ENCODE measurements around the gene ARNT2. TPM values are rescaled to one million over a fixed set of nuclear protein-coding genes. Genes with fewer than 3 reads are reported as not detected.

Gene ARNT2
- total and polyA plus RNA-seq, 2 of the 13 experiments (the other 11 are each of a cell fraction or from before 2014, with no cell fraction given) = 0.69 to 1.7 TPM

- ChIA-PET CTCF (ENCODE audit: low intra/inter-chr PET ratio, low total read pairs) (no interaction called here), POLR2A (no interaction called here)
- H3K79me2 ChIP-seq (ENCODE audit: insufficient read depth, low read length) = no peaks in the 10 kb centered on the region
- in situ Hi-C loops (cut with HindIII; ENCODE audit: extremely low pct_ligation_motif_present, low pct_unique_long_range_greater_than_20kb) = no loop called here
- H3K27ac ChIP-seq (ENCODE audit: extremely low read length, insufficient read depth, low read length) = no peak overlapping the region
- H3K4me1 ChIP-seq (ENCODE audit: insufficient read depth, low read length) = peaks cover 32% of the 10 kb centered on the region
- FAIRE-seq (no peak), DNase-seq (ENCODE audit: low spot score) (no peak), ATAC-seq (no peak)
- peaks cover 0 to 8% of the 10 kb centered on the region in 2 experiments; a peak in 1 of 5 replicates for H3K27me3 ChIP-seq (ENCODE audit: control insufficient read depth in 1 of 2, insufficient read depth in 2 of 2, low read length in 2 of 2)
- H3K36me3 ChIP-seq (replicated peaks in 1 of 2; ENCODE audit: control insufficient read depth in 1 of 2, insufficient read depth in 2 of 2, low read length in 2 of 2) = no peaks in the 10 kb centered on the region
- 51% methylated on average over 2 of the region's 2 CpGs for WGBS (ENCODE audit: low lambda C conversion rate)
- H3K4me2 ChIP-seq (ENCODE audit: low read depth, low read length) = no peak overlapping the region
- BruUV-seq (replicated peaks) = no TSS peak
- H3K4me3 ChIP-seq (replicated peaks in 1 of 3; ENCODE audit: insufficient read depth in 1 of 3, low read depth in 2 of 3, low read length in 3 of 3) = no peak overlapping the region
- no peaks in the 10 kb centered on the region for H4K20me1 ChIP-seq (ENCODE audit: insufficient read depth, low read length)
- no peak overlapping the region for H2AFZ ChIP-seq (ENCODE audit: low read length)
- TF ChIP-seq TBX3 (IDR thresholded peaks at IDR 0.05; ENCODE audit: borderline replicate concordance) (no peak), ZNF713 (CRISPR knock-in tag; IDR thresholded peaks at IDR 0.05) (no peak), ZNF136 (CRISPR knock-in tag; IDR thresholded peaks at IDR 0.05; ENCODE audit: low read depth) (no peak), FOXK2 (IDR thresholded peaks at IDR 0.05) (no peak)
- TF ChIP-seq, protein P1, sequence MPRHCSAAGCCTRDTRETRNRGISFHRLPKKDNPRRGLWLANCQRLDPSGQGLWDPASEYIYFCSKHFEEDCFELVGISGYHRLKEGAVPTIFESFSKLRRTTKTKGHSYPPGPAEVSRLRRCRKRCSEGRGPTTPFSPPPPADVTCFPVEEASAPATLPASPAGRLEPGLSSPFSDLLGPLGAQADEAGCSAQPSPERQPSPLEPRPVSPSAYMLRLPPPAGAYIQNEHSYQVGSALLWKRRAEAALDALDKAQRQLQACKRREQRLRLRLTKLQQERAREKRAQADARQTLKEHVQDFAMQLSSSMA (CRISPR knock-in tag; IDR thresholded peaks at IDR 0.05) = no peak
- no peaks in the 10 kb centered on the region for H3K9me3 ChIP-seq (ENCODE audit: low read length)
- intact Hi-C loops (cut with micrococcal nuclease; ENCODE audit: unreplicated experiment) = no loop called here
- no peak overlapping the region for H3K9ac ChIP-seq (ENCODE audit: insufficient read depth, low read depth, low read length)
Measured at GRCh38 chr15:80432345-80432702, 28.1 kb downstream of the ARNT2 start.

DNA sequence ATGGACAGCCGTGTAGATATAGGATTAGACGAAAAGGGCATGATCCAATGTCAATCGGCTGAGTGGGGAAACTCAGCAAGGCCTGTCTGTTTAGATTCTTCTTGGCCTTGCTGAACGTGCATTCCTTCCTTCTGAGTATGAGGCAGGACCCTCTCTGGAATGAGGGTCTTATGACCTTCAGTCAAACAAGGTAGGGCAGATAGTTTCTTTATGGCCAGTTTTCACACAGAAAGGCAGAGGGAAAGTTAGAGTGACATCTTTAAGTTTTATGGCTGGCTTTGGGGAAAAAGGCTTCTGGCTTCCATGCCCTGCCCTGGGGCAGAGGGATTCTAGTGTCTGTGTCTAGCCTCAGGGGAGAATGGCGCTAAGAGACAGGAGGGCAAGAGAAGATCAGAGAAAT is 29.7 kb downstream of the ARNT2 start:
- POLR2A ChIA-PET = no interaction called here
- DNase-seq (ENCODE audit: low spot score) = no peak
- no peak for ATAC-seq
- no peaks in the 10 kb centered on the region for H3K79me2 ChIP-seq (ENCODE audit: insufficient read depth, low read length)
- intact Hi-C loops (cut with micrococcal nuclease; ENCODE audit: unreplicated experiment) (no loop called here), in situ Hi-C loops (cut with HindIII; ENCODE audit: extremely low pct_ligation_motif_present, low pct_unique_long_range_greater_than_20kb) (no loop called here)
- 72% methylated on average over 5 of the region's 5 CpGs for WGBS (ENCODE audit: low lambda C conversion rate)
- H3K9me3 ChIP-seq (ENCODE audit: low read length) = no peaks in the 10 kb centered on the region
- H3K27me3 ChIP-seq (ENCODE audit: control insufficient read depth in 1 of 2, insufficient read depth in 2 of 2, low read length in 2 of 2) = peaks cover 0 to 10% of the 10 kb centered on the region in 2 experiments; a peak in 1 of 5 replicates
- peaks cover 34% of the 10 kb centered on the region for H3K4me1 ChIP-seq (ENCODE audit: insufficient read depth, low read length)
- H3K4me3 ChIP-seq (replicated peaks in 1 of 3; ENCODE audit: insufficient read depth in 1 of 3, low read depth in 2 of 3, low read length in 3 of 3) = no peak overlapping the region
- H3K4me2 ChIP-seq (ENCODE audit: low read depth, low read length) = no peak overlapping the region
- H3K36me3 ChIP-seq (replicated peaks in 1 of 2; ENCODE audit: control insufficient read depth in 1 of 2, insufficient read depth in 2 of 2, low read length in 2 of 2) = no peaks in the 10 kb centered on the region
- CTCF ChIA-PET (ENCODE audit: low intra/inter-chr PET ratio, low total read pairs) = no interaction called here
- H3K9ac ChIP-seq (ENCODE audit: insufficient read depth, low read depth, low read length) = no peak overlapping the region
- no TSS peak for BruUV-seq (replicated peaks)
- H2AFZ ChIP-seq (ENCODE audit: low read length) = no peak overlapping the region
- no peak overlapping the region for H3K27ac ChIP-seq (ENCODE audit: extremely low read length, insufficient read depth, low read length)
- no peak for FAIRE-seq
- no peaks in the 10 kb centered on the region for H4K20me1 ChIP-seq (ENCODE audit: insufficient read depth, low read length)
- TF ChIP-seq, protein P2, sequence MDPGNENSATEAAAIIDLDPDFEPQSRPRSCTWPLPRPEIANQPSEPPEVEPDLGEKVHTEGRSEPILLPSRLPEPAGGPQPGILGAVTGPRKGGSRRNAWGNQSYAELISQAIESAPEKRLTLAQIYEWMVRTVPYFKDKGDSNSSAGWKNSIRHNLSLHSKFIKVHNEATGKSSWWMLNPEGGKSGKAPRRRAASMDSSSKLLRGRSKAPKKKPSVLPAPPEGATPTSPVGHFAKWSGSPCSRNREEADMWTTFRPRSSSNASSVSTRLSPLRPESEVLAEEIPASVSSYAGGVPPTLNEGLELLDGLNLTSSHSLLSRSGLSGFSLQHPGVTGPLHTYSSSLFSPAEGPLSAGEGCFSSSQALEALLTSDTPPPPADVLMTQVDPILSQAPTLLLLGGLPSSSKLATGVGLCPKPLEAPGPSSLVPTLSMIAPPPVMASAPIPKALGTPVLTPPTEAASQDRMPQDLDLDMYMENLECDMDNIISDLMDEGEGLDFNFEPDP (CRISPR knock-in tag; conservative IDR thresholded peaks at IDR 0.05) = no peak
- TF ChIP-seq, protein P3, sequence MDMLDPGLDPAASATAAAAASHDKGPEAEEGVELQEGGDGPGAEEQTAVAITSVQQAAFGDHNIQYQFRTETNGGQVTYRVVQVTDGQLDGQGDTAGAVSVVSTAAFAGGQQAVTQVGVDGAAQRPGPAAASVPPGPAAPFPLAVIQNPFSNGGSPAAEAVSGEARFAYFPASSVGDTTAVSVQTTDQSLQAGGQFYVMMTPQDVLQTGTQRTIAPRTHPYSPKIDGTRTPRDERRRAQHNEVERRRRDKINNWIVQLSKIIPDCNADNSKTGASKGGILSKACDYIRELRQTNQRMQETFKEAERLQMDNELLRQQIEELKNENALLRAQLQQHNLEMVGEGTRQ (IDR thresholded peaks at IDR 0.05; ENCODE audit: low read depth, low read length) = no peak
- TF ChIP-seq, protein P3 (CRISPR knock-in tag; IDR thresholded peaks at IDR 0.05; ENCODE audit: borderline replicate concordance) = no peak
- TF ChIP-seq ZSCAN20 (CRISPR knock-in tag; IDR thresholded peaks at IDR 0.05; ENCODE audit: borderline replicate concordance) = no peak
- no peak for TF ChIP-seq ZNF234 (CRISPR knock-in tag; conservative IDR thresholded peaks at IDR 0.05)
- TF ChIP-seq ZNF224 (CRISPR knock-in tag; IDR thresholded peaks at IDR 0.05) = no peak
- TF ChIP-seq, protein P4, sequence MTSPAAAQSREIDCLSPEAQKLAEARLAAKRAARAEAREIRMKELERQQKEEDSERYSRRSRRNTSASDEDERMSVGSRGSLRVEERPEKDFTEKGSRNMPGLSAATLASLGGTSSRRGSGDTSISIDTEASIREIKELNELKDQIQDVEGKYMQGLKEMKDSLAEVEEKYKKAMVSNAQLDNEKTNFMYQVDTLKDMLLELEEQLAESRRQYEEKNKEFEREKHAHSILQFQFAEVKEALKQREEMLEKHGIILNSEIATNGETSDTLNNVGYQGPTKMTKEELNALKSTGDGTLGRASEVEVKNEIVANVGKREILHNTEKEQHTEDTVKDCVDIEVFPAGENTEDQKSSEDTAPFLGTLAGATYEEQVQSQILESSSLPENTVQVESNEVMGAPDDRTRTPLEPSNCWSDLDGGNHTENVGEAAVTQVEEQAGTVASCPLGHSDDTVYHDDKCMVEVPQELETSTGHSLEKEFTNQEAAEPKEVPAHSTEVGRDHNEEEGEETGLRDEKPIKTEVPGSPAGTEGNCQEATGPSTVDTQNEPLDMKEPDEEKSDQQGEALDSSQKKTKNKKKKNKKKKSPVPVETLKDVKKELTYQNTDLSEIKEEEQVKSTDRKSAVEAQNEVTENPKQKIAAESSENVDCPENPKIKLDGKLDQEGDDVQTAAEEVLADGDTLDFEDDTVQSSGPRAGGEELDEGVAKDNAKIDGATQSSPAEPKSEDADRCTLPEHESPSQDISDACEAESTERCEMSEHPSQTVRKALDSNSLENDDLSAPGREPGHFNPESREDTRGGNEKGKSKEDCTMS (CRISPR knock-in tag; conservative IDR thresholded peaks at IDR 0.05) = no peak
- TF ChIP-seq SMAD3 (CRISPR knock-in tag; IDR thresholded peaks at IDR 0.05) = no peak

Data from HepG2 (cell line).